ENCODE results near the gene SLC25A26.

The SLC25A26 gene

GRCh38 chr3:66320390-66320789 is 99.6 kb downstream of the SLC25A26 start:
- no peak for DNase-seq (ENCODE audit: low read depth, low spot score)

GRCh38 chr3:66322436-66322835 is 101.6 kb downstream of the SLC25A26 start:
- DNase-seq (ENCODE audit: low read depth, low spot score): no peak

GRCh38 chr3:66326340-66326739 is 105.5 kb downstream of the SLC25A26 start:
- DNase-seq (ENCODE audit: low read depth, low spot score): peak; percentile 22

GRCh38 chr3:66335671-66336070 is 114.9 kb downstream of the SLC25A26 start:
- DNase-seq (ENCODE audit: low read depth, low spot score): no peak

GRCh38 chr3:66336333-66336766 is 115.5 kb downstream of the SLC25A26 start:
- no peak for DNase-seq (ENCODE audit: low read depth, low spot score)

- DNase-seq (ENCODE audit: low read depth, low spot score): no peak
Measured at GRCh38 chr3:66338927-66339326, 118.1 kb downstream of the SLC25A26 start.

- no peak for DNase-seq (ENCODE audit: low read depth, low spot score)
Measured at GRCh38 chr3:66342717-66343356, 122.0 kb downstream of the SLC25A26 start.

- DNase-seq (ENCODE audit: low read depth, low spot score): no peak
Measured at GRCh38 chr3:66344391-66344811, 123.6 kb downstream of the SLC25A26 start.

- DNase-seq (ENCODE audit: low read depth, low spot score): no peak
Measured at GRCh38 chr3:66344848-66345578, 124.2 kb downstream of the SLC25A26 start.

GRCh38 chr3:66348704-66349103 is 127.9 kb downstream of the SLC25A26 start:
- no peak for DNase-seq (ENCODE audit: low read depth, low spot score)

GRCh38 chr3:66350601-66351000 is 129.8 kb downstream of the SLC25A26 start:
- no peak for DNase-seq (ENCODE audit: low read depth, low spot score)

GRCh38 chr3:66353039-66353438 is 132.2 kb downstream of the SLC25A26 start:
- DNase-seq (ENCODE audit: low read depth, low spot score): no peak

GRCh38 chr3:66353530-66353929 is 132.7 kb downstream of the SLC25A26 start:
- no peak for DNase-seq (ENCODE audit: low read depth, low spot score)

- DNase-seq (ENCODE audit: low read depth, low spot score): no peak
Measured at GRCh38 chr3:66354001-66354400, 133.2 kb downstream of the SLC25A26 start.

- DNase-seq (ENCODE audit: low read depth, low spot score): no peak
Measured at GRCh38 chr3:66355394-66355793, 134.6 kb downstream of the SLC25A26 start.

- DNase-seq (ENCODE audit: low read depth, low spot score): no peak
Measured at GRCh38 chr3:66355997-66356396, 135.2 kb downstream of the SLC25A26 start.

GRCh38 chr3:66361356-66361755 is 140.6 kb downstream of the SLC25A26 start:
- no peak for DNase-seq (ENCODE audit: low read depth, low spot score)

- DNase-seq (ENCODE audit: low read depth, low spot score): no peak
Measured at GRCh38 chr3:66362541-66362941, 141.7 kb downstream of the SLC25A26 start.

- DNase-seq (ENCODE audit: low read depth, low spot score): no peak
Measured at GRCh38 chr3:66363148-66363547, 142.3 kb downstream of the SLC25A26 start.

- DNase-seq (ENCODE audit: low read depth, low spot score): no peak
Measured at GRCh38 chr3:66365080-66365479, 144.3 kb downstream of the SLC25A26 start.

GRCh38 chr3:66366747-66367146 is 145.9 kb downstream of the SLC25A26 start:
- DNase-seq (ENCODE audit: low read depth, low spot score): no peak

GRCh38 chr3:66367979-66368378 is 147.2 kb downstream of the SLC25A26 start:
- DNase-seq (ENCODE audit: low read depth, low spot score): no peak

GRCh38 chr3:66370179-66370578 is 149.4 kb downstream of the SLC25A26 start:
- DNase-seq (ENCODE audit: low read depth, low spot score): no peak
